ES-I3 (cell line): ENCODE data around the gene ISG20L2.
A peak's percentile ranks its signal among the peaks of the same experiment; 100 is the strongest.

Source experiments
- H3K36me3 ChIP-seq: 2 replicates; pipeline ENCODE4 v1.6.1; 2013; ENCODE audit warnings: mild to moderate bottlenecking, low read length, control low read depth, moderate library complexity; ENCODE audit not compliant: insufficient read depth
- H3K4me1 ChIP-seq: 2 replicates; pipeline ENCODE4 v1.6.1; 2013; ENCODE audit warnings: mild to moderate bottlenecking, control low read depth, low read length; ENCODE audit not compliant: insufficient read depth
- H3K9ac ChIP-seq: 2 replicates; pipeline ENCODE4 v1.6.1; 2013; ENCODE audit warnings: low read depth, mild to moderate bottlenecking, low read length, moderate library complexity
- H3K9me3 ChIP-seq: 2 replicates; pipeline ENCODE4 v1.6.1; 2013; ENCODE audit warnings: mild to moderate bottlenecking, low read length, moderate library complexity; ENCODE audit not compliant: control insufficient read depth, insufficient read depth

Gene ISG20L2

GRCh38 chr1:156740237-156740740 lies 11.7 kb upstream of the ISG20L2 start:
- Histone ChIP-seq H3K9me3 (no peaks in the 10 kb centered on the region), H3K4me1 (peaks cover 8% of the 10 kb centered on the region; the same call in 1 of the 2 replicates), H3K36me3 (peaks cover 9% of the 10 kb centered on the region), H3K9ac (peak overlapping the region; percentile 85)

GRCh38 chr1:156738916-156739315 lies 10.3 kb upstream of the ISG20L2 start:
- peaks cover 3% of the 10 kb centered on the region; the same call in 1 of the 2 replicates for H3K4me1 ChIP-seq
- no peaks in the 10 kb centered on the region for H3K9me3 ChIP-seq
- peaks cover 9% of the 10 kb centered on the region for H3K36me3 ChIP-seq
- no peak overlapping the region for H3K9ac ChIP-seq

GRCh38 chr1:156738407-156738806 lies 9.8 kb upstream of the ISG20L2 start:
- no peaks in the 10 kb centered on the region for H3K9me3 ChIP-seq
- peaks cover 3% of the 10 kb centered on the region; the same call in 1 of the 2 replicates for H3K4me1 ChIP-seq
- H3K36me3 ChIP-seq = peaks cover 9% of the 10 kb centered on the region; the same call in 1 of the 2 replicates
- H3K9ac ChIP-seq = no peak overlapping the region

DNA sequence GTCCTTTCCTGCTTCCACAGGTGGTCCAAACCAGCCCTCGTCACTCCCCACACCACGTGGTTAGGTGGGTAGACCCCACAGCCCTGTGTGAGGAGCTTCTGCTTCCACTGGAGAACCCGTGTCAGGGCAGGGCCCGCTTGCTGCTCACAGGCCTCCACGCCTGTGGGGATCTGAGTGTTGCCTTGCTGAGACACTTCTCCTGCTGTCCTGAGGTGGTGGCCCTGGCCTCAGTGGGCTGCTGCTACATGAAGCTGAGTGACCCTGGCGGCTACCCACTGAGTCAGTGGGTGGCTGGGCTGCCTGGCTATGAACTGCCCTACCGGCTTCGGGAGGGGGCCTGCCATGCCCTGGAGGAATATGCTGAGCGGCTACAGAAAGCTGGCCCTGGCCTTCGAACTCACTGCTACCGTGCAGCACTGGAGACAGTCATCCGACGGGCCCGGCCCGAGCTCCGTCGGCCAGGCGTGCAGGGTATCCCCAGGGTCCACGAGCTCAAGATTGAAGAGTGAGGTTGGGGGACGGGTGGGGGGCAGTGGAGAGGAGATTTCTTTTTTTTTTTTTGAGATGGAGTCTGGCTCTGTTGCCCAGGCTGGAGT lies 5.5 kb upstream of the ISG20L2 start:
- Histone ChIP-seq H3K36me3 (peaks cover 9% of the 10 kb centered on the region; the same call in 1 of the 2 replicates), H3K4me1 (no peaks in the 10 kb centered on the region)

GRCh38 chr1:156727926-156728598 lies 504 bp downstream of the ISG20L2 start, which contains the start of gene METTL25B:
TSS of gene METTL25B (plus strand) at chr1:156728469. CDS start at chr1:156729105, 636 bp downstream.
- H3K36me3 ChIP-seq = peaks cover 13% of the 10 kb centered on the region

More for the DNA sequence above, 5.5 kb upstream of the ISG20L2 start:
- Histone ChIP-seq H3K9me3 (no peaks in the 10 kb centered on the region), H3K9ac (no peak overlapping the region)

GRCh38 chr1:156727492-156727891 lies 1.1 kb downstream of the ISG20L2 start:
- H3K9ac ChIP-seq = peak overlapping the region; percentile 94
- peaks cover 17% of the 10 kb centered on the region for H3K36me3 ChIP-seq
- H3K9me3 ChIP-seq = no peaks in the 10 kb centered on the region
- H3K4me1 ChIP-seq = peaks cover 8% of the 10 kb centered on the region

More at GRCh38 chr1:156727926-156728598, 504 bp downstream of the ISG20L2 start, which contains the start of gene METTL25B:
- peak within 1 kb of the TSS; percentile 97 for H3K9ac ChIP-seq
- no peaks in the 10 kb centered on the region for H3K9me3 ChIP-seq
- H3K4me1 ChIP-seq = peaks cover 8% of the 10 kb centered on the region

DNA sequence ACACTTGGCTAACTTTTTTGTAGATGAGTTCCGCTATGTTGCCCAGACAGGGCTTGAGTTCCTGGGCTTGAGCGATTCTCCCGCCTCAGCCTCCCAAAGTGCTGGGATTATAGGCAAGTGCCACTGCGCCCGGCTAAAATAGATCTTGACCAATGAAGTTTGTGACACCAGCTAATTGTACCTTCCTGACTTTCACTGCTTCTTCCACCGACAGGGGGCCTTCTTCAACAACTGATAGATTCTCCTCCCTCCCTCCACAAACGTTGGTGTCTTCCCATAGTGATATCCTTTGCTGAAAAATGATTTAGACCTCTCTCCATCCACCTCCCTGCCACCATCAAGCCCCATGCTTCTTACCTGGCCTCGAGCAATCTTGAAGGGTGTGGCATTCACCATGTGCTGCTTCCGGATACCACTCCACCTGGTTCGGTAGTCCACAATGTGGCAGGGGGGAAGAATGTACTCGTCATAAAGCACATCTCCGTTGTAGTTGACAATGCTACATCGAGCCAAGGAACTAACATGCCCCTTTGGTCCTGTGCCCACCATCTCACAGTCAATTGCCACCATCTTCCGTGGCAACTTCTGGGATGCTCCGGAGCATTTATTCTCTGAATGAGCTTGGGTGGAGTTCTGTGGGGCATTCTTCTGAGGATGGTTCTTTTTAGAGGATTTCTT lies 1.9 kb downstream of the ISG20L2 start:
- Histone ChIP-seq H3K36me3 (peaks cover 17% of the 10 kb centered on the region), H3K9ac (peak overlapping the region; percentile 37; the same call in 1 of the 2 replicates), H3K4me1 (peaks cover 8% of the 10 kb centered on the region), H3K9me3 (no peaks in the 10 kb centered on the region)

DNA sequence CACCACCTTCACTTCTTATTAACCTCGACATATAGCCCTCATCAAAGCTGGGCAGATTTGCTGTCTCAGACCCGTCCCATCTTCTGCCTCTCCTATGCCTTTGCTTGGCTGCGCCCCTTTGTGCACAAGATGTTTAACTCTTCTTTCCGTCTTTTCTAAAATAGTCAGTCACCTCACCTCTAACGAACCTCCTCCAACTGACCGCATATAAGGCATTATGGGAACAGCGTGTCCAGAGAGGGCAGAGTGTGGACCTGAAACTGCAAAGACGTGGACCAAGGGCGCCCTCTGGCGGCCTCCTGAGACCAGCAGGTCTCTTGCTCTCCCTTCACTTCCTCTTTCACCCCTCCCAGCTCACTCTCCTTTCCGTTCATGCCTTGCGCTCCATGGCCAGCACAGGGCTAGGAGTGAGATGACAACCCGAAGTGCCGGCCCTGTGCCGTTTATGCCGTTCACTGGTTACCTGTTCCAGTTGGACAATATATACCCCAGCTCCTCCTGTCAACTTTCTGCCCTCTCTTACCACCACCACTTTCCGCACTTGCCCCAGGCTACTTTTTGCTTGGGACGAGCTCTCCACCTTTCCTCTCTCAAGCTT lies 2.8 kb downstream of the ISG20L2 start:
- peak overlapping the region; percentile 37; the same call in 1 of the 2 replicates for H3K9ac ChIP-seq
- H3K9me3 ChIP-seq = no peaks in the 10 kb centered on the region
- H3K4me1 ChIP-seq = peaks cover 8% of the 10 kb centered on the region
- H3K36me3 ChIP-seq = peaks cover 20% of the 10 kb centered on the region

DNA sequence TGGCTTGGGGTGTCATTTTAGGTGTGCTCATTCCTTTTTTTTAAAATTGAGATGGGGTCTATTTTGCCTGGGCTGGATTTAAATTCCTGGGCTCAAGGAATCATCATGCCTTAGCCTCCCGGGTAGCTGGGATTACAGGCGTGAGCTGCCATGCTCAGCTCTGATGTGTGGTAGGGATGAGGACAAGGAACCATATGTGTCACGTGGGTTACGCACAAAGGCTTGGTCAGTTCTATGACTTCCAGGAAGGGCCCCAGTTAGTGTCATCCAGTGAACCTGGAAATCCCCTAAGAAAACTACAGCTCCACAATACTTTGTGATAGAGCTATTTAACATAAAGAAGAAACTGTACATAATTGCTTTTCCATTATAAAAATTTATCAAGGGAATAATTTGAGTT lies 7.0 kb downstream of the ISG20L2 start:
- no peaks in the 10 kb centered on the region for H3K9me3 ChIP-seq
- peaks cover 3% of the 10 kb centered on the region; the same call in 1 of the 2 replicates for H3K4me1 ChIP-seq
- peaks cover 20% of the 10 kb centered on the region for H3K36me3 ChIP-seq
- H3K9ac ChIP-seq = no peak overlapping the region

- Histone ChIP-seq H3K9me3 (no peaks in the 10 kb centered on the region), H3K36me3 (peaks cover 20% of the 10 kb centered on the region), H3K4me1 (peaks cover 3% of the 10 kb centered on the region; the same call in 1 of the 2 replicates), H3K9ac (no peak overlapping the region)
Observed at GRCh38 chr1:156721131-156721530, 7.4 kb downstream of the ISG20L2 start.

- H3K9ac ChIP-seq = no peak overlapping the region
- no peaks in the 10 kb centered on the region for H3K9me3 ChIP-seq
- H3K36me3 ChIP-seq = peaks cover 3% of the 10 kb centered on the region; the same call in 1 of the 2 replicates
- H3K4me1 ChIP-seq = 0 out of 2 replicates have a peak, but pooled peaks cover 5% of the 10 kb centered on the region
Observed at GRCh38 chr1:156717351-156717750, 11.2 kb downstream of the ISG20L2 start.

DNA sequence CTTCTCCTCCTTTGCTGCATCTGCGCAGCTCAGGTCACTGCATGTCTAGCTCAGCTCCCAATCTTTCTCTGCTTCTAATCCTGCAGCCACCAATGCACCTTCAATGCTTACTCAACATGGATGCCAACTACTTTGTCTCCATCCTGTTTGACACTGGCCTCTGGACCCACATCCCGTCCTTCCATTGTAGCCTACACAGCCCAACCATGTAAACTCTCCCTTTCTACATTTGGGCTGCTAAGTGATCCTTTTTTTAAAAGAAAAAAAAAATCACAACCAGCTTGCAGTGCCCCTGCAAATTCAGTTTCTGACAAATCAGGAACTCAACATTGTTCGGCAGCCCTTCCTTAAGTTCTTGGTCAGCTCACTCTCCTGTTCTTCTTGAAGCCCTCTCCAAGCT lies 13.7 kb downstream of the ISG20L2 start:
- Histone ChIP-seq H3K9me3 (no peaks in the 10 kb centered on the region), H3K36me3 (no peaks in the 10 kb centered on the region), H3K4me1 (peaks cover 22% of the 10 kb centered on the region), H3K9ac (no peak overlapping the region)

GRCh38 chr1:156712626-156713025 lies 15.9 kb downstream of the ISG20L2 start:
- Histone ChIP-seq H3K9me3 (no peaks in the 10 kb centered on the region), H3K4me1 (peaks cover 36% of the 10 kb centered on the region), H3K9ac (no peak overlapping the region), H3K36me3 (no peaks in the 10 kb centered on the region)
